ENCODE results near the gene ARMC9.
"Not testable (repeated sequence)": the region's sequence is repeated elsewhere in the genome, so short reads cannot be mapped to it uniquely, and the experiment has no call there.

The ARMC9 gene

DNA sequence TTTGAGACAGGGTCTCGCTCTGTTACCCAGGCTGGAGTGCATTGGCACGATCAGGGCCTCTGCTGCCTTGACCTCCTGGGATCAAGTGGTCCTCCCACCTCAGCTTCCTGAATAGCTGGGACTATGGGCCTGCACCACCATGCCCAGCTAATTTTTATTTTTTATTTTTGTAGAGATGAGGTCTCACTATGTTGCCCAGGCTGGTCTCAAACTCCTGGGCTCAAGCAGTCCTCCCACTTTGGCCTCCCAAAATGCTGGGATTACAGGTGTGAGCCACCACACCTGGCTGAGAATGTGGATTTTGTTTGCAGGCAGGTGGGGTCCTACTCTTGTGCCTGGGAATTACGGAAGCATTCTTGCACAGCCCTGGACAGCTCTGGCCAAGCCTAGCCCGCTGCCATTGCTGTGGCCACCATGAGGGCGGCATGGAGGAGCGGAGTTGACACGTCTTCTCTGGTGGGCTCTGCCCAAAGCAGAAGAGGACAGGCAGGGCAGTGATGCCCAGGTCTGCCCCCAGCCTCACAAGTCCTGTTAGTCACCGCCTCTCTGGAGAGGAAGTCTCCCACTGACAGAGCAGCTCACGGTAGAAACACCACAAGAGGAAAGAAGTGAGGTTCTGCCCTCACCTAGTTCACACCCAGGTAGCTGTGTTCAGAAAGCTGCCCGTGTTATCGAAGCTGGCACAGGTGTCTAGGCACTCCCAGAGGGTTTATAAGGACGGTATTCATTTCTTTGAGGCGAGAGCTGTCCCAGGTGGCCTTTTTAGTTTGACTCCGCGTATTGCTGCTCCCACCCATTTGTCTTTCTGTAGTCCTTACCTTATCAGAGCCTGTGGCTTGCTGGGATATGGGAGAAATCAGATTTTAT lies 46.2 kb downstream of the ARMC9 start:
- CTCF ChIA-PET: interaction anchor here (0.7 to 1.6 kb wide), 5 partner anchors 12 to 192 kb away, joined by 3 to 7 read pairs (median 3); no protein-coding TSS in a partner anchor

DNA sequence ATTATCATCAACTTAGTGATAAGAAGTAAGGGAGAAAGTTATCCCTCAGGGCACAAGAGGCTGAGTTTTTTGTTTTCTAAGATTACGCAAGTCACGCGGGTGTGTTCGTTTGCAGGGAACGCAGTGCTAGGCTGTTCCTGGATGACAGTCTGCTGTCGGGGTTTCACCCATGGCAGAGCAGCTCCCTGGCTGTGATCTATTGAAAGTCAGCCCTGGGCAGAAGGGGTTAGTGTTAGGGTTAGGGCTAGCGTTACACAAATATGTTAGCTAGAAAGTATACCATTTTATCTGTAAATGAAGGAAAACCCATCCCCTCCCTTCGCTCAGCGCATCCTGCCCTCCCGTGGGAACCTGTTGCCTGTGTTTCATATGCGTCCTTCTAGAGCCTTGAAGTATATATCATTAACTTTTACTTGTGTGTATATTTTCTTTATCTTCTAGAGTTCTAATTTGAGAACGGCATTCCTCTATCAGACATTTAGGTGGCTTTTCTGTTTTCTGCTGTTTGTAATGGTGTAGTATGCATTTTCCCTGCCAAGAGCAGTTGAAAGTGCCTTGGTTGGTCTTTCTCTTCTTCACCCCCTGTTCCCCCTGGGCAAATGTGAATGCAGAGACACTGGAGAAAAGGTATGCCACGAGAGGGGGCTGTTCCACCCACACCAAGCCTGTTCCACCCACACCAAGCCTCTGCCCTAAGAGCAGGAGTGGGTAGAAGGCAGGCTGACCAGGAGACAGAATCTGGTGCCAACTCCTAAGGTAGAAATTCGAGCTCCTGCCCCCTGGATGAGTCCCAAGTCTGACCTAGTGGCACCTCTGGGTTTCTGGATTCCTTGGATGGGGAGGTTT lies 47.0 kb downstream of the ARMC9 start:
- POLR2A ChIA-PET (ENCODE audit: low non-redundant PET): no interaction called here
- H3K27ac ChIP-seq: no peak overlapping the region
- no peak for DNase-seq (ENCODE audit: low spot score)
- TF ChIP-seq, protein P1, sequence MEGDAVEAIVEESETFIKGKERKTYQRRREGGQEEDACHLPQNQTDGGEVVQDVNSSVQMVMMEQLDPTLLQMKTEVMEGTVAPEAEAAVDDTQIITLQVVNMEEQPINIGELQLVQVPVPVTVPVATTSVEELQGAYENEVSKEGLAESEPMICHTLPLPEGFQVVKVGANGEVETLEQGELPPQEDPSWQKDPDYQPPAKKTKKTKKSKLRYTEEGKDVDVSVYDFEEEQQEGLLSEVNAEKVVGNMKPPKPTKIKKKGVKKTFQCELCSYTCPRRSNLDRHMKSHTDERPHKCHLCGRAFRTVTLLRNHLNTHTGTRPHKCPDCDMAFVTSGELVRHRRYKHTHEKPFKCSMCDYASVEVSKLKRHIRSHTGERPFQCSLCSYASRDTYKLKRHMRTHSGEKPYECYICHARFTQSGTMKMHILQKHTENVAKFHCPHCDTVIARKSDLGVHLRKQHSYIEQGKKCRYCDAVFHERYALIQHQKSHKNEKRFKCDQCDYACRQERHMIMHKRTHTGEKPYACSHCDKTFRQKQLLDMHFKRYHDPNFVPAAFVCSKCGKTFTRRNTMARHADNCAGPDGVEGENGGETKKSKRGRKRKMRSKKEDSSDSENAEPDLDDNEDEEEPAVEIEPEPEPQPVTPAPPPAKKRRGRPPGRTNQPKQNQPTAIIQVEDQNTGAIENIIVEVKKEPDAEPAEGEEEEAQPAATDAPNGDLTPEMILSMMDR (conservative IDR thresholded peaks at IDR 0.05; ENCODE audit: low read depth): no peak
- CTCF ChIA-PET: interaction anchor here (0.7 to 1.6 kb wide), 3 partner anchors 18 to 116 kb away, joined by 3 to 4 read pairs (median 3); no protein-coding TSS in a partner anchor

More for the DNA sequence above, 46.2 kb downstream of the ARMC9 start:
- TF ChIP-seq, protein P1 (conservative IDR thresholded peaks at IDR 0.05; ENCODE audit: low read depth): no peak
- no peak overlapping the region for H3K27ac ChIP-seq
- no peak for DNase-seq (ENCODE audit: low spot score)
- POLR2A ChIA-PET (ENCODE audit: low non-redundant PET): no interaction called here

DNA sequence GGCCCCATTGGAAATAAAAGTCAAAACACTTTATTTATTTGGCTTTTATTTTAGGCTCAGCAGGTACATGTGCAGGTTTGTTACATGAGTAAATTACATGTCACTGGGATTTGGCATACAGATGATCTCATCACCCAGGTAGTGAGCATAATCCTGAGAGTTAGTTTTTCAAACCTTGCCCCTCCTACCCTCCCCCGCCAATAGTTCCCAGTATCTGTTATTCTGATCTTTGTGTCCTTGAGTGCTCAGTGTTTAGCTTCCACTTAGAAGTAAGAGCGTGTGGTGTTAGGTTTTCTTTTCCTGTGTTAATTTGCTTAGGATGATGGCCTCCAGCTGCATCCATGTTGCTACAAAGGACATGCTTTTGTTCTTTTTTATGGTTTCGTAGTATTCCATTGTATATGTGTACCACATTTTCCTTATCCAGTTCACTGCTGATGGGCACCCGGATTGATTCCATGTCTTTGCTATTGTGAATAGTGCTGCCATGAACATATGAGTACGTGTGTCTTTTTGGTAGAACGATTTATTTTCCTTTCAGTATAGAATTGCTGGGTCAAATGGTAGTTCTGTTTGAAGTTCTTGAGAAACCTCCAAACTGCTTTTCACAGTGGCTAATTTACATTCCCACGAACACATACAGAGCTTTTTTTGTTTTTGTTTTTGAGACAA lies 47.9 kb downstream of the ARMC9 start:
- H3K27ac ChIP-seq: no peak overlapping the region
- TF ChIP-seq, protein P1 (conservative IDR thresholded peaks at IDR 0.05; ENCODE audit: low read depth): no peak
- no peak for DNase-seq (ENCODE audit: low spot score)
- ChIA-PET CTCF (interaction anchor here (1.2 to 1.6 kb wide), 2 partner anchors 19 to 29 kb away, joined by 3 to 4 read pairs; no protein-coding TSS in a partner anchor), POLR2A (ENCODE audit: low non-redundant PET) (no interaction called here)

DNA sequence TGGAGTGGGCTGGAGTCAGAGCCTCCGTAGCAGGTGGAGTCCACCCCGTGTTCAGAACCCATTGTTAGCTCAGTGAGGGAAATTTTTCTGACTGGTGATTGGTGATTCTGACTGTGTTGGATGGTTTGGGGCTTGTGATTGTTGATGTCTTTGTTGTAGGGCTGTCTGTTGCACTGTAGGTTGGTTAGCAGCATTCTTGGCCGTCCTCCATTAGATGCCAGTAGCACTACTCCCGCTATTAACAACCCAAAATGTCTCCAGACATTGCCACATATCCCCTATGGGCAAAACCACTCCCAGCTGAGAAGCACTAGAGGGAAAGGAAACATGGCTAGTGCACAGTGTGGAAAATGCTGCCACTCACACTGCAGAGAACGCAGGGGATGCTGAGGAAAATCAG lies 51.7 kb downstream of the ARMC9 start:
- no peak overlapping the region for H3K27ac ChIP-seq
- TF ChIP-seq, protein P1 (conservative IDR thresholded peaks at IDR 0.05; ENCODE audit: low read depth): no peak
- POLR2A ChIA-PET (ENCODE audit: low non-redundant PET): no interaction called here
- DNase-seq (ENCODE audit: low spot score): no peak
- CTCF ChIA-PET: no interaction called here

DNA sequence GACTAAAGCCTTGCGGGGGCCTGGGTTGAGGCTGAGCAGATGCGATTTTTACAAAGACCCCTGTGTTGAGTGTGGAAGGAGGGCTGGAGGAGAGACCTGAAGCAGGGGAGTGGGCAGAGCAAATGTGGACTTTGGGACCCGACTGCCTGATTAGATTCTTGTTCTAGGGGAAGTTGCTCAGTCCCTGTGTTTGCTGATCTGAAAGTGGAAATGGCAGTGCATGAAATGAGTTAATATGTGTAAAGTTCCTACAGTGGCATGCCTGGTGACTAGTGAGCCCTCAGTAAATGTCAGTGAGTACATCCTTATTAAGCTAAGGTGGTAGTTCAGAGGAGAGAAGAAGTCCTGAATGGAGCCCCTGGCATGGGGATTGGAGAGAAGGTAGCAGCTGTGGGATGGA lies 52.3 kb downstream of the ARMC9 start:
- no peak for DNase-seq (ENCODE audit: low spot score)
- TF ChIP-seq, protein P1 (conservative IDR thresholded peaks at IDR 0.05; ENCODE audit: low read depth): no peak
- no peak overlapping the region for H3K27ac ChIP-seq
- CTCF ChIA-PET: no interaction called here
- POLR2A ChIA-PET (ENCODE audit: low non-redundant PET): no interaction called here

DNA sequence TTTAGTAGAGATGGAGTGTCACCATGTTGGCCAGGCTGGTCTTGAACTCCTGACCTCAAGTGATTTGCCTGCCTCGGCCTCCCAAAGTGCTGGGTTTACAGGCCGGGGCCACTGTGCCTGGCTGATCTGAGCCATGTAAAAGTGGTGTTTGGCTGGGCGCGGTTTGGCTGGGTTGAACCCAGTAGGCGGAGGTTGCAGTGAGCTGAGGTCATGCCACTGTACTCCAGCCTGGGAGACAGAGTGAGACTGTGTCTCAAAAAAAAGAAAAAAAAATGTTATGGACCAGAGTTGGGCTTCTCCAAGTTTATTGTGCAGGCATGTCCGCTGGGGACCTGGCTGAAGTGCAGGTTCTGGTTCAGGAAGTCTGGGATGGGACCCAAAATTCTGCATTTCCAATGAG lies 54.9 kb downstream of the ARMC9 start:
- POLR2A ChIA-PET (ENCODE audit: low non-redundant PET): not testable (repeated sequence)

More for the DNA sequence above, 54.9 kb downstream of the ARMC9 start:
- CTCF ChIA-PET: interaction anchor here (1.2 kb wide), 1 partner anchor 26 kb away, joined by 9 read pairs; no protein-coding TSS in a partner anchor
- H3K27ac ChIP-seq; DNase-seq (ENCODE audit: low spot score): not testable (repeated sequence)

Measured in RWPE1 (cell line).